ENCODE measurements around the gene NLRP3.
"Not testable (repeated sequence)": the region's sequence is repeated elsewhere in the genome, so short reads cannot be mapped to it uniquely, and the experiment has no call there.

The NLRP3 gene

GRCh38 chr1:247474367-247474766 lies 58.4 kb downstream of the NLRP3 start:
- no peak for DNase-seq

GRCh38 chr1:247475793-247476192 lies 59.8 kb downstream of the NLRP3 start:
- no peak for DNase-seq

- DNase-seq = not testable (repeated sequence)
Observed at GRCh38 chr1:247476328-247477058, 60.5 kb downstream of the NLRP3 start.

GRCh38 chr1:247482747-247483146 lies 66.8 kb downstream of the NLRP3 start:
- DNase-seq = no peak

GRCh38 chr1:247487057-247487456 lies 71.1 kb downstream of the NLRP3 start:
- peak; percentile 65 for DNase-seq

- DNase-seq = no peak
Observed at GRCh38 chr1:247491328-247491727, 75.4 kb downstream of the NLRP3 start.

- no peak for DNase-seq
Observed at GRCh38 chr1:247493106-247493505, 77.1 kb downstream of the NLRP3 start.

GRCh38 chr1:247494767-247495166 lies 78.8 kb downstream of the NLRP3 start:
- no peak for DNase-seq

- DNase-seq = no peak
Observed at GRCh38 chr1:247496581-247497285, 80.8 kb downstream of the NLRP3 start.
